Activated naive CD8-positive, alpha-beta T cell treated with anti-CD3 and anti-CD28 coated beads, Interleukin-2, amount 50 U/mL, for 24 hours (primary cell): ENCODE data around the gene MAFB.

ENCODE experiments used
- ATAC-seq: fragments of 150-1000 bp; cut with Tn5 transposase; one replicate; pipeline ENCODE4 v1.10.0; 2021
- DNase-seq: peaks from one replicate; pipeline ENCODE4 v3.0.0; 2021
- H3K27ac Mint-ChIP-seq: one replicate; pipeline ENCODE4 v1.8.0; 2021; ENCODE audit warnings: mild to moderate bottlenecking, mixed read lengths
- H3K27me3 Mint-ChIP-seq: one replicate; pipeline ENCODE4 v1.8.0; 2021; ENCODE audit warnings: mixed read lengths
- H3K36me3 Mint-ChIP-seq: one replicate; pipeline ENCODE4 v1.8.0; 2021; ENCODE audit warnings: low read depth, mixed read lengths
- H3K4me1 Mint-ChIP-seq: one replicate; pipeline ENCODE4 v1.8.0; 2021; ENCODE audit warnings: mixed read lengths
- H3K4me3 Mint-ChIP-seq: one replicate; pipeline ENCODE4 v1.8.0; 2021; ENCODE audit warnings: mild to moderate bottlenecking, moderate library complexity, mixed read lengths
- H3K9me3 Mint-ChIP-seq: one replicate; pipeline ENCODE4 v1.8.0; 2021; ENCODE audit warnings: mixed read lengths

MAFB gene

GRCh38 chr20:40681165-40681564 lies 7.9 kb downstream of the MAFB start:
- H3K27ac Mint-ChIP-seq: no peak overlapping the region
- H3K4me3 Mint-ChIP-seq: no peak overlapping the region
- DNase-seq: no peak
- H3K36me3 Mint-ChIP-seq: no peaks in the 10 kb centered on the region
- peaks cover 2% of the 10 kb centered on the region for H3K4me1 Mint-ChIP-seq
- ATAC-seq: no peak
- no peaks in the 10 kb centered on the region for H3K9me3 Mint-ChIP-seq
- H3K27me3 Mint-ChIP-seq: peaks cover 52% of the 10 kb centered on the region

GRCh38 chr20:40680161-40680959 lies 8.7 kb downstream of the MAFB start:
- ATAC-seq (no peak), DNase-seq (no peak)
- Mint-ChIP-seq H3K27ac (no peak overlapping the region), H3K9me3 (no peaks in the 10 kb centered on the region), H3K27me3 (peaks cover 51% of the 10 kb centered on the region), H3K4me3 (no peak overlapping the region), H3K4me1 (peaks cover 2% of the 10 kb centered on the region), H3K36me3 (no peaks in the 10 kb centered on the region)

GRCh38 chr20:40679184-40679583 lies 9.9 kb downstream of the MAFB start:
- Mint-ChIP-seq H3K27me3 (peaks cover 39% of the 10 kb centered on the region), H3K4me3 (no peak overlapping the region), H3K4me1 (peaks cover 2% of the 10 kb centered on the region), H3K36me3 (no peaks in the 10 kb centered on the region), H3K9me3 (no peaks in the 10 kb centered on the region), H3K27ac (no peak overlapping the region)
- DNase-seq: no peak
- no peak for ATAC-seq

- H3K9me3 Mint-ChIP-seq: no peaks in the 10 kb centered on the region
- H3K4me1 Mint-ChIP-seq: no peaks in the 10 kb centered on the region
- H3K27me3 Mint-ChIP-seq: peaks cover 31% of the 10 kb centered on the region
- ATAC-seq (no peak), DNase-seq (no peak)
- no peak overlapping the region for H3K4me3 Mint-ChIP-seq
- no peak overlapping the region for H3K27ac Mint-ChIP-seq
- no peaks in the 10 kb centered on the region for H3K36me3 Mint-ChIP-seq
Observed at GRCh38 chr20:40678286-40678875, 10.7 kb downstream of the MAFB start.

- ATAC-seq (no peak), DNase-seq (no peak)
- Mint-ChIP-seq H3K9me3 (no peaks in the 10 kb centered on the region), H3K27ac (no peak overlapping the region), H3K36me3 (no peaks in the 10 kb centered on the region), H3K4me3 (no peak overlapping the region), H3K4me1 (no peaks in the 10 kb centered on the region), H3K27me3 (peaks cover 27% of the 10 kb centered on the region)
Observed at GRCh38 chr20:40677343-40677924, 11.6 kb downstream of the MAFB start.

GRCh38 chr20:40676491-40677269 lies 12.4 kb downstream of the MAFB start:
- Mint-ChIP-seq H3K27me3 (peaks cover 23% of the 10 kb centered on the region), H3K4me3 (no peak overlapping the region)

GRCh38 chr20:40675599-40676221 lies 13.3 kb downstream of the MAFB start:
- Mint-ChIP-seq H3K4me1 (no peaks in the 10 kb centered on the region), H3K9me3 (no peaks in the 10 kb centered on the region), H3K4me3 (no peak overlapping the region), H3K27me3 (peaks cover 20% of the 10 kb centered on the region), H3K27ac (no peak overlapping the region), H3K36me3 (no peaks in the 10 kb centered on the region)
- DNase-seq (no peak), ATAC-seq (no peak)

More at GRCh38 chr20:40676491-40677269, 12.4 kb downstream of the MAFB start:
- ATAC-seq (no peak), DNase-seq (no peak)
- Mint-ChIP-seq H3K27ac (no peak overlapping the region), H3K9me3 (no peaks in the 10 kb centered on the region), H3K4me1 (no peaks in the 10 kb centered on the region), H3K36me3 (no peaks in the 10 kb centered on the region)

GRCh38 chr20:40673442-40673841 lies 15.6 kb downstream of the MAFB start:
- H3K9me3 Mint-ChIP-seq: no peaks in the 10 kb centered on the region
- ATAC-seq (no peak), DNase-seq (no peak)
- H3K27ac Mint-ChIP-seq: no peak overlapping the region
- H3K4me1 Mint-ChIP-seq: no peaks in the 10 kb centered on the region
- H3K36me3 Mint-ChIP-seq: no peaks in the 10 kb centered on the region
- peaks cover 19% of the 10 kb centered on the region for H3K27me3 Mint-ChIP-seq
- H3K4me3 Mint-ChIP-seq: no peak overlapping the region

- ATAC-seq: no peak
- H3K27ac Mint-ChIP-seq: no peak overlapping the region
Observed at GRCh38 chr20:40672095-40672494, 16.9 kb downstream of the MAFB start.

GRCh38 chr20:40670253-40670652 lies 18.8 kb downstream of the MAFB start:
- DNase-seq (no peak), ATAC-seq (no peak)
- Mint-ChIP-seq H3K27me3 (peaks cover 5% of the 10 kb centered on the region), H3K4me1 (no peaks in the 10 kb centered on the region), H3K36me3 (no peaks in the 10 kb centered on the region), H3K4me3 (no peak overlapping the region), H3K27ac (no peak overlapping the region), H3K9me3 (no peaks in the 10 kb centered on the region)

More at GRCh38 chr20:40672095-40672494, 16.9 kb downstream of the MAFB start:
- DNase-seq: no peak
- Mint-ChIP-seq H3K4me1 (no peaks in the 10 kb centered on the region), H3K27me3 (peaks cover 10% of the 10 kb centered on the region), H3K36me3 (no peaks in the 10 kb centered on the region), H3K4me3 (no peak overlapping the region), H3K9me3 (no peaks in the 10 kb centered on the region)

GRCh38 chr20:40669692-40670091 lies 19.3 kb downstream of the MAFB start:
- Mint-ChIP-seq H3K36me3 (no peaks in the 10 kb centered on the region), H3K4me3 (no peak overlapping the region), H3K4me1 (no peaks in the 10 kb centered on the region), H3K27me3 (peaks cover 5% of the 10 kb centered on the region), H3K9me3 (no peaks in the 10 kb centered on the region), H3K27ac (no peak overlapping the region)
- ATAC-seq (no peak), DNase-seq (no peak)

- Mint-ChIP-seq H3K27ac (no peak overlapping the region), H3K36me3 (no peaks in the 10 kb centered on the region), H3K4me1 (no peaks in the 10 kb centered on the region), H3K27me3 (peaks cover 5% of the 10 kb centered on the region), H3K9me3 (no peaks in the 10 kb centered on the region), H3K4me3 (no peak overlapping the region)
- DNase-seq (no peak), ATAC-seq (no peak)
Observed at GRCh38 chr20:40668449-40669228, 20.4 kb downstream of the MAFB start.

- H3K4me3 Mint-ChIP-seq: no peak overlapping the region
- ATAC-seq (no peak), DNase-seq (no peak)
- no peak overlapping the region for H3K27ac Mint-ChIP-seq
- no peaks in the 10 kb centered on the region for H3K36me3 Mint-ChIP-seq
- H3K27me3 Mint-ChIP-seq: peaks cover 2% of the 10 kb centered on the region
- no peaks in the 10 kb centered on the region for H3K4me1 Mint-ChIP-seq
- no peaks in the 10 kb centered on the region for H3K9me3 Mint-ChIP-seq
Observed at GRCh38 chr20:40667503-40667902, 21.5 kb downstream of the MAFB start.

- Mint-ChIP-seq H3K9me3 (no peaks in the 10 kb centered on the region), H3K27ac (no peak overlapping the region), H3K27me3 (no peaks in the 10 kb centered on the region), H3K4me1 (no peaks in the 10 kb centered on the region), H3K36me3 (no peaks in the 10 kb centered on the region), H3K4me3 (no peak overlapping the region)
- no peak for ATAC-seq
- no peak for DNase-seq
Observed at GRCh38 chr20:40666336-40666735, 22.7 kb downstream of the MAFB start.
